Measurements from ENCODE around the gene CRELD1. TPM values are rescaled to one million over a fixed set of nuclear protein-coding genes. Genes with fewer than 3 reads are reported as not detected.
A peak's percentile ranks its signal among the peaks of the same experiment; 100 is the strongest.

CRELD1 gene
- total and polyA plus RNA-seq, 2 of the 13 experiments (the other 11 are each of a cell fraction or from before 2014, with no cell fraction given): 27.1 to 61.9 TPM

DNA sequence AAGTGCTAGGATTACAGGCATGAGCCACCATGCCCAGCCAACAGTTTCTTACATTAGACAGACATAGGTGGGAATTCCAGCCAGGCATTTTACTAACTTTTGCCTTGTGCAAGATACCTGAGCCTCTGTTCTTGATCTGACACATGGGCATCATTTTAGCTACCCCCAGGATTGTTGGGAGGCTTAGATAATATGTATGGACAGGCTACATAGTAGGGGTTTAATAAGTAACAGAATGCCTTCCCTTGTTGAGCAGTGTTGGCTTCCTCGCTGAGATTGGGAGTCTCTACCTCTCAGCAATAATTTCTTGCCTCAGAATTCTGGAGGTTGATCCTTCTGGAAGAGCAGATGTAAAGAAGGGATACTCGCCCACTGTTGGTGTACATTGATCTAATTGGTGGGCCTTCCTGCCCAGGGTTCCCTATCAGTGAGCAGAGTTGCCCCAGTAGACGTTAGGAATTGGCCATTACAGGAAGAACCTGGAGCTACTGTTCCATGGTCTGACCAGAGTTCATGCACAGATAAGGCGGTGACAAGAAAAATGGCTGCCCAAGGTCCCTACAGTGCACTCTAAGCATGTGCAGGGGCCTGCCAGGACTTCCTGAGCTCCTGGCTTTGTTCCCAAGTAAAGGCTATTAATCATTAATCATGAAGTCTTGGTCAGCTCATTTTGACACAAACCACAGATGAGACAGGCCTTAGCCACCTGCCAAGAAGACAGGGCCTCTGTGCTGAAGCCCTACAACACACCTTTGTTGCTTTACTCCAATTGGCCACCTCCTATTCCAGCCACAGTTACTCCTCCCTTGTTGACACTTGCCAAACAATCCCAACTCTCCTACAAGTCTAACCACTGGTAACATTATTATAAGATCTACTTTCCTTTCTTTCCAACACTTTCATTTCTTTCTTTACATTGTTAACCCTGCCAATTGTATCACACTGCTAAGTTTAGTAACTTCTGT, 35.9 kb upstream of the CRELD1 start (continued):
- TF ChIP-seq, protein P1, sequence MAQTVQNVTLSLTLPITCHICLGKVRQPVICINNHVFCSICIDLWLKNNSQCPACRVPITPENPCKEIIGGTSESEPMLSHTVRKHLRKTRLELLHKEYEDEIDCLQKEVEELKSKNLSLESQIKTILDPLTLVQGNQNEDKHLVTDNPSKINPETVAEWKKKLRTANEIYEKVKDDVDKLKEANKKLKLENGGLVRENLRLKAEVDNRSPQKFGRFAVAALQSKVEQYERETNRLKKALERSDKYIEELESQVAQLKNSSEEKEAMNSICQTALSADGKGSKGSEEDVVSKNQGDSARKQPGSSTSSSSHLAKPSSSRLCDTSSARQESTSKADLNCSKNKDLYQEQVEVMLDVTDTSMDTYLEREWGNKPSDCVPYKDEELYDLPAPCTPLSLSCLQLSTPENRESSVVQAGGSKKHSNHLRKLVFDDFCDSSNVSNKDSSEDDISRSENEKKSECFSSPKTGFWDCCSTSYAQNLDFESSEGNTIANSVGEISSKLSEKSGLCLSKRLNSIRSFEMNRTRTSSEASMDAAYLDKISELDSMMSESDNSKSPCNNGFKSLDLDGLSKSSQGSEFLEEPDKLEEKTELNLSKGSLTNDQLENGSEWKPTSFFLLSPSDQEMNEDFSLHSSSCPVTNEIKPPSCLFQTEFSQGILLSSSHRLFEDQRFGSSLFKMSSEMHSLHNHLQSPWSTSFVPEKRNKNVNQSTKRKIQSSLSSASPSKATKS (CRISPR knock-in tag; IDR thresholded peaks at IDR 0.05): peak; percentile 41; the same call in 1 of the 2 replicates
- TF ChIP-seq HNRNPL (IDR thresholded peaks at IDR 0.05; ENCODE audit: low read depth, low read length) (no peak), MZF1 (CRISPR knock-in tag; IDR thresholded peaks at IDR 0.05; ENCODE audit: borderline replicate concordance) (no peak), ZNF317 (CRISPR knock-in tag; IDR thresholded peaks at IDR 0.05) (peak; percentile 81), ZNF670 (CRISPR knock-in tag; IDR thresholded peaks at IDR 0.05; ENCODE audit: borderline replicate concordance) (no peak), EEA1 (CRISPR knock-in tag; IDR thresholded peaks at IDR 0.05; ENCODE audit: borderline replicate concordance) (no peak), SCMH1 (CRISPR knock-in tag; IDR thresholded peaks at IDR 0.05; ENCODE audit: borderline replicate concordance) (no peak), FOXJ3 (CRISPR knock-in tag; IDR thresholded peaks at IDR 0.05; ENCODE audit: borderline replicate concordance) (peak; percentile 60; the same call in 1 of the 2 replicates), ZNF138 (CRISPR knock-in tag; IDR thresholded peaks at IDR 0.05; ENCODE audit: low read depth) (no peak), ZNF383 (CRISPR knock-in tag; IDR thresholded peaks at IDR 0.05; ENCODE audit: borderline replicate concordance) (0 out of 2 replicates have a peak, but pooled peaks have one; percentile 39), SUZ12 (IDR thresholded peaks at IDR 0.05; ENCODE audit: low read depth, low read length) (no peak), TBX2 (CRISPR knock-in tag; IDR thresholded peaks at IDR 0.05; ENCODE audit: borderline replicate concordance) (peak; percentile 58; the same call in 1 of the 2 replicates), FOXM1 (CRISPR knock-in tag; IDR thresholded peaks at IDR 0.05) (no peak), ZBTB38 (CRISPR knock-in tag; IDR thresholded peaks at IDR 0.05) (no peak), NAIF1 (CRISPR knock-in tag; IDR thresholded peaks at IDR 0.05; ENCODE audit: borderline replicate concordance) (no peak), ZNF20 (CRISPR knock-in tag; IDR thresholded peaks at IDR 0.05) (no peak), ZNF550 (CRISPR knock-in tag; IDR thresholded peaks at IDR 0.05; ENCODE audit: borderline replicate concordance) (no peak), IRF2 (CRISPR knock-in tag; IDR thresholded peaks at IDR 0.05) (no peak; the same call in 1 of the 2 replicates)
- TF ChIP-seq, protein P2, sequence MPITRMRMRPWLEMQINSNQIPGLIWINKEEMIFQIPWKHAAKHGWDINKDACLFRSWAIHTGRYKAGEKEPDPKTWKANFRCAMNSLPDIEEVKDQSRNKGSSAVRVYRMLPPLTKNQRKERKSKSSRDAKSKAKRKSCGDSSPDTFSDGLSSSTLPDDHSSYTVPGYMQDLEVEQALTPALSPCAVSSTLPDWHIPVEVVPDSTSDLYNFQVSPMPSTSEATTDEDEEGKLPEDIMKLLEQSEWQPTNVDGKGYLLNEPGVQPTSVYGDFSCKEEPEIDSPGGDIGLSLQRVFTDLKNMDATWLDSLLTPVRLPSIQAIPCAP (CRISPR knock-in tag; IDR thresholded peaks at IDR 0.05; ENCODE audit: low read depth): no peak
- TF ChIP-seq, protein P3, sequence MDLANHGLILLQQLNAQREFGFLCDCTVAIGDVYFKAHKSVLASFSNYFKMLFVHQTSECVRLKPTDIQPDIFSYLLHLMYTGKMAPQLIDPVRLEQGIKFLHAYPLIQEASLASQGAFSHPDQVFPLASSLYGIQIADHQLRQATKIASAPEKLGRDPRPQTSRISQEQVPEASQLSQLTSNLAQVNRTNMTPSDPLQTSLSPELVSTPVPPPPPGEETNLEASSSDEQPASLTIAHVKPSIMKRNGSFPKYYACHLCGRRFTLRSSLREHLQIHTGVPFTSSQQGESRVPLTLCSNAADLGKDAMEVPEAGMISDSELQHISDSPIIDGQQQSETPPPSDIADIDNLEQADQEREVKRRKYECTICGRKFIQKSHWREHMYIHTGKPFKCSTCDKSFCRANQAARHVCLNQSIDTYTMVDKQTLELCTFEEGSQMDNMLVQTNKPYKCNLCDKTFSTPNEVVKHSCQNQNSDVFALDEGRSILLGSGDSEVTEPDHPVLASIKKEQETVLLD (CRISPR knock-in tag; IDR thresholded peaks at IDR 0.05; ENCODE audit: low read depth): no peak
- TF ChIP-seq, protein P4, sequence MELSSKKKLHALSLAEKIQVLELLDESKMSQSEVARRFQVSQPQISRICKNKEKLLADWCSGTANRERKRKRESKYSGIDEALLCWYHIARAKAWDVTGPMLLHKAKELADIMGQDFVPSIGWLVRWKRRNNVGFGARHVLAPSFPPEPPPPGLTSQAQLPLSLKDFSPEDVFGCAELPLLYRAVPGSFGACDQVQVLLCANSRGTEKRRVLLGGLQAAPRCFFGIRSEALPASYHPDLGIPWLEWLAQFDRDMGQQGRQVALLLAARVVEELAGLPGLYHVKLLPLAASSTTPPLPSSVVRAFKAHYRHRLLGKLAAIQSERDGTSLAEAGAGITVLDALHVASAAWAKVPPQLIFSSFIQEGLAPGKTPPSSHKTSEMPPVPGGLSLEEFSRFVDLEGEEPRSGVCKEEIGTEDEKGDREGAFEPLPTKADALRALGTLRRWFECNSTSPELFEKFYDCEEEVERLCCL (CRISPR knock-in tag; IDR thresholded peaks at IDR 0.05; ENCODE audit: borderline replicate concordance): no peak
